ENCODE measurements around the gene CEP19.
"Not testable (repeated sequence)": the region's sequence is repeated elsewhere in the genome, so short reads cannot be mapped to it uniquely, and the experiment has no call there.

The CEP19 gene, protein sequence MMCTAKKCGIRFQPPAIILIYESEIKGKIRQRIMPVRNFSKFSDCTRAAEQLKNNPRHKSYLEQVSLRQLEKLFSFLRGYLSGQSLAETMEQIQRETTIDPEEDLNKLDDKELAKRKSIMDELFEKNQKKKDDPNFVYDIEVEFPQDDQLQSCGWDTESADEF

DNA sequence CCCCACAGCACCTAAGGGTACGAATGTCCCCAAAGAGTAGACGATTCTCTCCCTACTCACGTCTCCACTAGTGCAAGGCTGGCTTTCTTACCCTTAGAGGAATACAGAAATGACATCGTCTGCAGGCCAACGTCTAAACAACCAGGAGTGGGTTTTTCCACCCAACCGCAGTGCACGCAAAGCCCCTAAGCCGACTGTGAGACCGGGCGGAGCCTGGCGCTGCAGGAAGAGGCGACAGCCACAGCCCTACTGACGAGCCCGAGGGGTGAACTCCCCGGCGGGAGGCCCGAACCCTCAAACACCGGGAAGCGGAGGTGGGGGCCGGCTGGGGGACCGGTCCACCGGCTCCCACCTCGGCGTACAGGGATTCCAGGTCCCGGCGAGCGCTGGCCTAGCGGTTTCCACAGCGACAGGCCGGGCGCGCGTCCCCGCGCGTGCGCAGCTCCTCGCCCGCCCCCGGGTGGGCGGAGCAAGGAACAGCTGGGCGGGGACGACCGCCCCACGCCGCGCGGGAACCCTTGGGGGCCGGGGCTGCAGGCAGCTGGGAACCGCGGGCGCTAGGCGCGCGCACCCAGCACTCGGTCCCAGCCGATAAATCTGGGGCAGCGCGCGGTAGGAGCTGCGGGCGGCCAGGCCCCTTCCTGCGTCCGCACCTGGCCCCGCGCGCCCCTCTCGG, at the start of gene CEP19, which contains the start of gene PIGX:
CEP19 (minus strand) TSS at position 413 of the 676 bp plus-strand sequence. CDS start 3,593 bp downstream, outside the sequence.
PIGX (plus strand) TSS at position 540 of the 676 bp plus-strand sequence.
- DNase-seq, result peak; percentile 89

DNA sequence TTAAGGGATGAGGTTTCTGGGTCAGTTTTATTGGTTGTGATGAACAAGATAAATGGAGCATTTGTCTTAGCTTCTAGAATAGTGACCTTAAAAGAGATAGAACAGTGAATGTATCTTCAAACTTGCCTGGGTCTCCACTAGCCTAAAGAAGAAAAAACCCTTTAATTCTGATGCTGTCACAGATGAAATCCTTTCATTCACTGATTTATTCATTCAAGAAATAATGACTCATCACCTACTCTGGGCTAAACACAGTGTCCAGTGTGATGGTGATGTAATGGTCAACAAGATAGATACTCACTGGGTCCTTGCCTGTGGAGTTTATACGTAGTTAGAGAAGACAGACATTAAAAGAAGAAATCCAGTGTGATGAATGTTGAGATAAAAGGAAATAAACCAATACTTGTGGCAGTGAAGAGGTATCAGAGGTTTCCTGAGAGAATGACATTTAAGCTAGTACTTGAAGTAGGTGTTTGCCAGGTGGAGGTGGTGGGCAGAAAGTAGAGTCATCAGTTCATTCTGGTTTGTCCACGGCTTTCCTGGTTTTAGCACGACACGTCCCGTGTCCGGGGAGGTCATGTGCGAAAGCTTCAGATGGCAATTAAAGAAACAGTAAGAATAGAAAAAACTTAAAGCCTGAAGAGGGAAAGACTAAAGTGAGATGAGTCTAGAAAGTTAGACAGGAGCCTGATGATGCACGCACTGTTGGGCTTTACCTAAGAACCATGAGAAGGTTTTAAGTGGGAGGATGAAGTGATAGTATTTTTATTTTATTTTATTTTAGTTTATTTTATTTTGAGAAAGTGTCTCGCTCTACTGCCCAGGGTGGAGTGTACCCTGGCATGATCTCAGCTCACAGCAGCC, 46.1 kb upstream of the CEP19 start:
- DNase-seq, result no peak

DNA sequence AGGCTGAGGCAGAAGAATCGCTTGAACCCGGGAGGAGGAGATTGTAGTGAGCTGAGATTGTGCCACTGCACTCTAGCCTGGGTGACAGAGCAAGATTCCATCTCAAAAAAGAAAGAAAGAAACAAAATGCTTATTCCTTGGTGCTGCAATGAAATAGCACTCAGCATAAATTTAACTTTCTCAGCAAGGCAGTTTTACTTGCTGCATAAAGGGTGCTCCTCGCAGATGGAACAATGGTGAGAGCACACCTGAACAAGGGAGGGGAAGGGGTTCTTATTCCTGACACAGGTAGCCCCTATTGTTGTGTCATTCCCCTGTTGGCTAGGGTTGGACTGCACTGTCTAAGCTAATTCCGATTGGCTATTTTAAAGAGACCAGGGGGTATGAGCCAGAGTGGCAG, 44.7 kb upstream of the CEP19 start:
- DNase-seq, result no peak

DNA sequence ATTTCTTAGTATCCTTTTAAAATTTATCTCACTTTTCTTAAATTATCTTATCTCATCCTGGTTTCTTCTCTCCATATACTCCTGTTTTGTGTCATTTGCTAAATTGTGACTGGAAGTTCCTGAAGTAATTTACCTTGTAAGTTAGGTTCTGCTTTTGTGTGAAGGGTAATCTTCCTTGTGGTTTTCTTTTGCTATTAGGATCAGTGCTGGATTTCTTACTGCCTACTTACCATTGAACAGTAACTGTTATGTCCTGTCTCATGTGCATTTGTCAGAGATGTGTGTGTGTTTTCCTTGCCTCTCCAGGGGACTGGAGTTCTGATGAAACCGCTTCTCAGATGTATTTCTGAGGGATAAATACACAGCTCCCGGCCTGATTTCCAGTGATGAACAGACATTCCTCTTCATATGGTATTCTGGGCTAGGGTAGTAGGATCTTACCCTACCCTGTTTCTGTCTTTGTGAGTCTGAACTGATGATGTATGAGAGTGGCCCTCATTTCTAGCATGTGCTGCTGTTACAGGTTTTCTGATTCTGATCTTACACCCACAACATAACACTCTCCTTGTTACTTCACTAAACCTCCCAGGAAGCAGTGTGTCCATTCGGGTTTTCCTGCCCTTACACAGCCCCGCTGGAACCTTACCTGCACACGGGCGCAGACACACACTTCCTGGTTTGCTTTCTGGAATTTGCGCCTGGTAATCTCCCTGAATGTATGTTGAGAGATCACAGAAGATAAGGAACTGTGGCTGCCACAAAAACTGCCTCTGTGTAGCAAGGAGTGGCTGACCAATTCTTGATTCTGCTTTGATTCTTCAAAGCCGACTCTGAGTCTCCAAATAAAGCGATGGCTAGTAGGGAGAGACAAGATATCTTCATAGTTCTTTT, 42.3 kb upstream of the CEP19 start:
- DNase-seq, result no peak

DNA sequence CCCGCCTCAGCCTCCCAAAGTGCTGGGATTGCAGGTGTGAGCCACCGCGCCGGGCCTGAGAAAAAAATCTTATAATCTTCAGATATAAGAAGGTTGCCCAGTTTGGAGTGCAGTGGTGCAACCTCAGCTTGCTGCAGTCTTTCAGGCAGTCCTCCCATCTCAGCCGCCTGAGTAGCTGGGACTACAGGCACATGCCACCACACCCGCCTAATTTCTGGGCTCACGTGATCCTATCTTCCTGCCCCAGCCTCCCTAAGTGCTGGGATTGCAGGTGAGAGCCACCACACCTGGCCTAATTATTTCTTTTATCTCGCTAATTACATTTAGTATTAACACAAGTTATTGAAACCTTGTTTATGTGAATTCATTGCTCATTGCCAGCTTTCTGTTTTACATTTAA, 41.2 kb upstream of the CEP19 start:
- DNase-seq, result no peak

- no peak for DNase-seq
Observed at GRCh38 chr3:196749125-196749524, 37.1 kb upstream of the CEP19 start.

DNA sequence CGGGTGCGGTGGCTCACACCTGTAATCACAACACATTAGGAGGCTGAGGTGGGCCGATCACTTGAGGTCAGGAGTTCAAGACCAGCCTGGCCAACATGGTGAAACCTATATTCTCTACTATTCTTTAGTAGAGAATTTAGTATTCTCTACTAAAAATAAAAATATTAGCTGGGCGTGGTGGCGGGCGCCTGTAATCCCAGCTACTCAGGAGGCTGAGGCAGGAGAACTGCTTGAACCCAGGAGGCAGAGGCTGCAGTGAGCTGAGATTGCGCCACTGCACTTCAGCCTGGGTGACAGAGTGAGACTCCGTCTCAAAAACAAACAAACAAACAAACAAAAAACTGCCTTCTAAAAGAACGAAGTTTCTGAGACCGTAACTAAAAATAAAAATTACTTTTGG, 31.5 kb upstream of the CEP19 start:
- DNase-seq, result not testable (repeated sequence)

GRCh38 chr3:196741249-196741889, 29.3 kb upstream of the CEP19 start:
- no peak for DNase-seq

DNA sequence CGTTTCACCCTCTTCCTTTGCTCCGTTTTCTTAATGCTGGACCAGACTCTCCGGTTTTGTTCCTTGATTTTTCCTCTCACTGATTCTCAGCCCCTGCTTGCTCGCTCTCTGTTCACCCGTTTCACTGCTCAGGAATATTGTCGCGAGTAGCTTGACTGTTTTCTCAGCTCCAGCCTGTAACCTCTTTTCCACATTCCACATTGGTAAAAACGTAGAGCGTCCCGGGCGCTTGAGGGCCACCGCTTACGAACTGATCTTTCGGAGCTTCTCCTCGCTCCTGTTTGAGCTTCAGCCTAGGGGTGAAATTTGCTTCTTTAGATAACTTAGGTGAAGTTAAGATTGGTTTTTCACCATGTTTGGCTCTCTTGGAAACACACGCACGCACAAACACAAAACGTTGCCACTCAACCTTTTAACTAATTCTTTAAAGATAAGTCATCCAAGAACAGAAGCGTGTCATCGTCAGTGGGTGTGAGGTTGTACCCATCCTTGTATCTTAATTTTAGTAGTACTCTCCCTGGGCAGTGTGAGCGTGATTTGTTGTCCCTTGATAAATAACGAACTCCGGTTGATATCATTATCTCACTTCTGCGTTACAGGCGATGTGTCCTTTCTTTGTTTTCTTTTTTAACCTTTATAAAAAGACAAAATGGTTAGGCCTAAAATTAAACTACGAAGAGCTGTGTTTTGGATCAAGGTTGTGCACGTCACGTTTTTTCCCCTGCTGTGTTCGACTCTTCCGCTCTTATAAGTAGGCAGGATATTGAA, 28.6 kb upstream of the CEP19 start:
- peak; percentile 29 for DNase-seq

DNA sequence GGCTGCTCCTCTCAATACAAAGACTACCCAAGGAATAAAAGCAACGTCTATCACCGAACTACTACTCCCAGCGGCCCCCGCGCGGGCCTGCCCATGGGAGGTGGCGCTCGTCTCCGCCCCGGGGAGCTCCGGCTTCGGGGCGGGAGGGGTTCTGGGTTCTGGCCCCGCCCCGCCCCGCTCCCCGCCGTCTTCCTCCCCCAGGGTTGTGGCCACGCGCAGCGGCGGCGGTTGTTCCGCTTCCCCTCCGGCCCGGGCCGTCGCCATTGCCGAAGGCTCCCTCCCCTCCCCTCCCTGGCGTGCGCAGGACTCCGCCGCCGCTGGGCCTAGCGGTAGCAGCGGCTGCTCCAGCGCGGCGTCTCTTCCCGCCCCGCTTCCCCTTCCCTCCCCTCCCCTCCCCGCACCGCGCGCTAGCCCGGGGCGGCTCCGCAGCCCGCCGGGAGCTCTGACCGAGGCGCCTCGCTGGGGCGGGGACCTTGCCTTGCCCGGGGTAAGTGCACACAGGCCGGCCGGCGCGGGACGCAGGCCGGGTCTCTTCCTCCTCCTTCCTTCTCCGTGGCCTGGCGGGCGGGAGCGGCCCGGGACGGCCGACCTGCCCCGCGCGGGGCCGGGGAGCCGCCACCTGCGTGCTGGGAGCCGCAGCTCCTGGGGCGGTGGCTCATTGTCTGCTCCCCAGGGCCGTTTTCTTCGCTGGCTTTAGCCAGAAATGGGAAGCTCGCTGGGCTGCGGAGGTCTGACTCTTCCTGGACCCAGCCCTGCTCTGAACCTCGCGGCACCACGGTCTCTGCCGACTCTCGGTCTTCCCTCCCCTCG, 27.8 kb upstream of the CEP19 start, which contains the start of gene PAK2:
PAK2 (plus strand) TSS at position 187 of the 810 bp plus-strand sequence. CDS start 42,790 bp downstream, outside the sequence.
- peak; percentile 91 for DNase-seq

- DNase-seq, result no peak
Observed at GRCh38 chr3:196737655-196738054, 25.6 kb upstream of the CEP19 start.

DNA sequence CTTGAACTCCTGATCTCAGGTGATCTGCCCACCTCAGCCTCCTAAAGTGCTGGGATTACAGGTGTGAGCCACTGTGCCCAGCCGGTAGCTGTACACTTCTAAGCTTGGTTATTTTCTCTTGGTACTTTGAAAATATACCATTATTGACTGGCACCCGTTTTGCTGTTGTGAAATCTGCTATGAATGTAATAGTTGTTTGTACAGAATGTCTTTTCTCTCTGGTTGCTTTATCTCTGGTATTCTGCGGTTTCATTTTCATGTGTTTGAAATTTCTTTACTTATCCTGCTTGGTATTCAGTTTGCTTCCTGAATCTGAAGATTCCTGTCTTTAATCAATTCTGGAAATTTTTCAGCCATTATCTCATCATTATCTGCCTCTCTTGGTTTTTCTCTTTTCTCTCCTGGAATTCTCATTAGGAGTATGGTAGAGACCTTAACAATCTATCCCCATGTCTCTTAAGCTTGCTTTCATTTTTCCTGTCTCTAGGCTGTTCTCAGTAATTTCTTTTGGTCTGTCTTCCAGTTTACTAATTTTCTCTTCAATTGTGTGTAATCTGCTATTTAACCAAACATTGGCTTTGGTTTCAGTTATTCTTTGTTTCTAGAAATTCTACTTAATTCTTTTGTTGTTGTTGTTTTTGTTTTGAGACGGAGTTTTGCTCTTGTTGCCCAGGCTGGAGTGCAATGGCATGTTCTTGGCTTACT, 24.8 kb upstream of the CEP19 start:
- DNase-seq, result no peak

DNA sequence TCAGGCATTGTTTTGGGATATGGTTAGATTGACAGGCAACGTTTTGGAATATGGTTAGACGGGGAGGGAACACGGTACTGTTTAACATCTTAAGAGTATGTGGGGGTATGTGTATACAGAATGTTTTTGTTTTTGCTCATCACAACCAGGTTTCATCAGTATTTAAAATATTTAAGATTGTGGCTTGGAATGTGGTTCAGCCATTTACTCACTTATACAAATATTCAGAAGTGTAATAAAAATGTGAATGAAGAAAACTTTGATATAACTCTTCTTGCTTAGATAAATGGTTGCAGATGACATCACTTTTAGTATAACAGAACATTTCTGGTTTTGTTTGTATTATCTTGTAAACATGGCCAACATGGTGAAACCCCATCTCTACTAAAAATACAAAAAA, 23.7 kb upstream of the CEP19 start:
- DNase-seq, result no peak

DNA sequence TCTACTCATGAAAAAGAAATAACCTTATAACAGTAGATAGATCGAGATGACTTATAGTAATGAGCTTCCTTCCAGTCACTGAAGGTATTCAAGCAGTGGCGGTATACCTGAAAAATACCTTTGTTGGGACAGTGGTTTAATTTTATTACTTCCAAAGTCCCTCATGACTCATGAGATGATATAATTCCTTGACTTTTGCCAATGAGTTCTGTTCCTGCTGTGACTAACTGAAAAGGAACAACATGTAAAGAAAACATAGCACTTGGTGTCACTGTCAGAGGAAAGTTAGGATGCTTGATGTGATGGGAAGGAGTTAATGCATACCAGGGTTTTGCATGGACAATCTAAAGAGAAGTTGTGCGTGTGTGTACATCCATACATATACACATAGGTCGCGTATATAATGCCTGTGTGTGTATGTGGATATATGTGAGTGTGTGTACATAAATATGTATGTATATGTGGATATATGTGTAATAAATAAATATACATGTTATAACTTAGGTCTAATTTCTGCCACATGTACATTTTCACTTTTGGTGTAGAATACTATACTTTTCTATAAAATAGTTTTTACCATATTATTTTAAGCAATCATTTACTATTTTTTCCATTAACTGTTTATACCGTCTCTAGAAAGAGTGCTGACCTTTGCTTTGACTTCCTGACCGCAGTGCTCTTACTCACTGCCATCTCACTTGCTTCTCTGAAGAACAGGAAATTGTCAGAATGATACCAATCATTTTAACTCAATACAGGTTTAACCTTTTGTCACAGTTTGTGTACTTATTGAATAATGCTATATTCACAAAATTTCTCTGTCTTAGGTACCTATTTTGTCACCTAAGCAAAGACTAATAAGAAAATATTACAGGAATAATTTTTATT, 15.0 kb upstream of the CEP19 start:
- DNase-seq, result no peak

DNA sequence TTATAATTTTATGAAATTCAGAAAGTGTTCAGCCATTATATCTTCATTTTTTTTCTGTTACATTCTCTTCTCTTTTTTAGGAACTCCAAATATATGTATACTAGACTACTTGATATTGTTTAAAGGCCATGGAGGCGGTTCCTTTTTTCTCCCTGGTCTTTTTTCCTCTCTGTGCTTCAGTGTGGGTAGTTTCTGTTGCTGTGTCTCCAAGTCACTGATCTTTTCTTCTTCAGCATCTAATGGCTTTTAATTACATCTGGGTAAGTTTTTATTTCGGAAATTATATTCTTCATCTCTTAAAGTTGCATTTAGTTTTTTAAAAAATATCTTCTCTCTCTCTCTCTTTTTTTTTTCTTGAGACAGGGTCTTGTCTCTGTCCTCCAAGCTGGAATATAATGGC, 9.0 kb upstream of the CEP19 start:
- no peak for DNase-seq

- DNase-seq, result not testable (repeated sequence)
Observed at GRCh38 chr3:196717162-196717561, 5.1 kb upstream of the CEP19 start.

DNA sequence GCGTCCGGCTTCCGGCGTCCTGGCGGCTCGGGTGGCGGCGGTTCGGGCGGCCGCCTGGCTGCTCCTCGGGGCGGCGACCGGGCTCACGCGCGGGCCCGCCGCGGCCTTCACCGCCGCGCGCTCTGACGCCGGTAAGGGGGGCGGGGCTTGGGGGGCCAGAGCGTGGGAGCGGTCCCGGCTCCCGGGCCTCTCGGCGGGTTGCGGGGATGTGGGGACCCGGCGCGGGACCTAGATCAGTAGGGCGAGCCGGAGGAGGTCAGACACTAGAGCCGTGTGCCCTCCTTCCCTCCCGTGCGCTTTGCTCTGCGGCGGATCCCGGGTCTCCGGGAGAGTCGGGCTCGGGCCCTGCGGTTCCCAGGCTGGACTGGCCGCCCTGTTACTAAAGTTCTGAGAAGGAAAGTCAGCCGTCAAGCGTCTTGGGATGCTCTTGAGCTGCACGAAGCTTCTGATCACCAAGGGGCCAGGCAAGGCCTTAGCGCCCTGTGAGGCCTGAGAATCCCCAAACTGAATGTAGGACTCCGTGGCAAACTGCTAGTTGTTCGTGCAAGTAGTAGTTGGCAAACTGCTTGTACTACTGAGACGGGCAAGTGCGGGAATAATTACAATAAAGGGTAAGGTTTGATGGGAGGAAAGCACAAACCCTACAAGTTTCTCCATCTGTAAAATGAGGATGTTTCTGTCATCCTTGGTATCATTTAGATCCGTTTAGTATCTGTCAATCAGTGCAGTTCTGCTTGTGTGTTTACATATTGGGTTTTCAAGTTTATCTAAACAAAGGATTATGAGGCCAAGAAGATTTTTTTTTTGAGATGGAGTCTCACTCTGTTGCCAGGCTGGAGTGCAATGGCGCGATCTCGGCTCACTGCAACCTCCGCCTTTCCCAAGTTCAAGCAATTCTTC, 714 bp upstream of the CEP19 start:
- DNase-seq, result peak; percentile 65

DNA sequence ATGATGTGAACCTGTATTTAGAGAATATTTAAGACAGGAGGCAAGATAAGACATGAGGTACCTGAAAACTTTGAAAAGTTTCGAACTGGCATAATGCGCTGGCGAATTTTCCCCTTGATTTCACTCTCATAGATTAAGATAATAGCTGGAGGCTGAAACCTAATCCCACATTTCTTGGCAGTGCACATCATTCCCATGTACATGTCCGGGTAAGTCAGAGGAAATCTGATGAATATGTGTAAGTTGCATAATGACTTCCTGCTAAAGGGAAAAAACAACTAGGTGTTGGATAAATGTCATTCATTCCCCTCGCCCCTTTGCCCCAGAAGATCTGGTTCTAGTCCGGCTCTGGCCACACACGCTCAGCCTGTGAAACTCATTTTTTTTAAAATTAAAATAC, 3.6 kb downstream of the CEP19 start:
- no peak for DNase-seq

All from activated CD4-positive, alpha-beta T cell treated with anti-CD3 and anti-CD28 coated beads, Interleukin-2, amount 50 U/mL, for 1 hour (primary cell).